ENCODE results near the gene FAM219B. TPM values are rescaled to one million over a fixed set of nuclear protein-coding genes. Genes with fewer than 3 reads are reported as not detected.

Gene FAM219B
- total and polyA plus RNA-seq, 2 of the 8 experiments (the other 6 are each of a cell fraction or from before 2014, with no cell fraction given), result 57.1 to 66.6 TPM

DNA sequence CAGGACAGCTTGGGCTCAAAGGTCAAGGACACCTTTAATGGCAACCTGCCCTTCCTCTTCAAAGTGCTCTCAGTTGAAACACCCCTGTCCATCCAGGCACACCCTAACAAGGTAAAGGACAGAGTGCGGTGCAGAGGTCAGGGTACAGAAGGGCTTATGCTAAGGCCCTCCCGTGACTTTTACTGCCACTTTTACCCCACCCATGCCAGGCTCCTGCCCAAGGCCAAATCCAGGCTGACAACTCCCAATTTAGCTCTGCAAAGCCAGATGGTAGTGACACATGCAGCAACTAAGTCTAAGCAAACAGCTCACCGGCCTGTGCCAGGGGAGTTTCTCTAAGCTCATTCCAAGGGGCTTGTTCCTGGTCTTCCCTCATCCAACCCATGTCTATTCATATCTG is 15.2 kb downstream of the FAM219B start (continued):
- TF ChIP-seq CEBPB (IDR thresholded peaks at IDR 0.05; ENCODE audit: low read depth, low read length) (no peak), USF2 (IDR thresholded peaks at IDR 0.05; ENCODE audit: low read length) (no peak), RFX5 (IDR thresholded peaks at IDR 0.05; ENCODE audit: borderline replicate concordance, low read depth, low read length) (no peak), RNF2 (IDR thresholded peaks at IDR 0.05; ENCODE audit: borderline replicate concordance, low read depth, low read length, missing control alignments, poor library complexity, severe bottlenecking) (no peak), EP300 (IDR thresholded peaks at IDR 0.05; ENCODE audit: borderline replicate concordance in 1 of 2, low read depth in 2 of 2, low read length in 2 of 2) (no peak), TAF7 (optimal IDR thresholded peaks at IDR 0.05; ENCODE audit: borderline replicate concordance, low read depth, low read length) (no peak), JUN (IDR thresholded peaks at IDR 0.05; ENCODE audit: low read depth, low read length) (no peak), KDM4A (IDR thresholded peaks at IDR 0.05; ENCODE audit: low read depth, low read length, severe bottlenecking) (no peak), FOSL1 (IDR thresholded peaks at IDR 0.05; ENCODE audit: insufficient read depth, low read depth, low read length) (no peak), YY1 (IDR thresholded peaks at IDR 0.05; ENCODE audit: low read depth, low read length) (no peak)

Measured in H1 (cell line).